Body of pancreas (tissue), 4 donors: ENCODE measurements around the gene ZNF493.

ENCODE experiments used
- POLR2A ChIP-seq, 3 donors: fragments of 450-650 bp; IDR thresholded peaks; one replicate each; pipeline ENCODE4 v1.6.1; 2016; ENCODE audit warnings: antibody characterized with exemption in 3 of 3, mild to moderate bottlenecking in 2 of 3
- TF ChIP-seq, protein P1 (sequence below), 7 experiments: fragments of 450-650 bp in 4 of 7; fragments of 200-600 bp in 3 of 7; sonication (generic) in 3 of 7; IDR thresholded peaks; one replicate each; pipeline ENCODE4 v1.5.1; 2016 to 2019; ENCODE audit warnings: antibody characterized with exemption in 7 of 7

DNA sequence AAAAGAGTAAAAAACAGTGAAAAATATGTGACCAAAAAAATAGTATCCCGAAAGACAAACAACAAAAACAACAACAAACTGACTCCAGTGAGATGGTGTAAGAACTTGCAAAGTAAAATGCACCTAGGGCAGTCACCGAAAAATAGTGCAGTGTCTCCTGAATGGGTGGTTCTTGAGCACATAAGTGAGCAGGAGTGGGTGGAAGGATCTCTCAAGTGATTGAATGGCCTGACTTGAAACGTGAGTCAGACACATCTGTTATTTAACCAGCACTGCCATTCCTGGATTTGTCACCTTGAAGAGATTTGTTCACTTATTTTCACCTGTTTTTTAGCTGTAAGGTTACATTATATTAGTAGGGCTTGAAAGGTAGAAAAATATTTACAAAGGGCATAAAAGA, 34.6 kb upstream of the ZNF493 start:
- TF ChIP-seq POLR2A (IDR thresholded peaks at IDR 0.05), result no peak
- TF ChIP-seq, protein P1, sequence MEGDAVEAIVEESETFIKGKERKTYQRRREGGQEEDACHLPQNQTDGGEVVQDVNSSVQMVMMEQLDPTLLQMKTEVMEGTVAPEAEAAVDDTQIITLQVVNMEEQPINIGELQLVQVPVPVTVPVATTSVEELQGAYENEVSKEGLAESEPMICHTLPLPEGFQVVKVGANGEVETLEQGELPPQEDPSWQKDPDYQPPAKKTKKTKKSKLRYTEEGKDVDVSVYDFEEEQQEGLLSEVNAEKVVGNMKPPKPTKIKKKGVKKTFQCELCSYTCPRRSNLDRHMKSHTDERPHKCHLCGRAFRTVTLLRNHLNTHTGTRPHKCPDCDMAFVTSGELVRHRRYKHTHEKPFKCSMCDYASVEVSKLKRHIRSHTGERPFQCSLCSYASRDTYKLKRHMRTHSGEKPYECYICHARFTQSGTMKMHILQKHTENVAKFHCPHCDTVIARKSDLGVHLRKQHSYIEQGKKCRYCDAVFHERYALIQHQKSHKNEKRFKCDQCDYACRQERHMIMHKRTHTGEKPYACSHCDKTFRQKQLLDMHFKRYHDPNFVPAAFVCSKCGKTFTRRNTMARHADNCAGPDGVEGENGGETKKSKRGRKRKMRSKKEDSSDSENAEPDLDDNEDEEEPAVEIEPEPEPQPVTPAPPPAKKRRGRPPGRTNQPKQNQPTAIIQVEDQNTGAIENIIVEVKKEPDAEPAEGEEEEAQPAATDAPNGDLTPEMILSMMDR (IDR thresholded peaks at IDR 0.05), result no peak
